HG02623 (cell line): ENCODE data around the gene GLRX.

Experiments
- ATAC-seq: cut with Tn5 transposase; IDR thresholded peaks from one replicate; pipeline ENCODE4 v1.9.1; 2021; ENCODE audit warnings: moderate library complexity; ENCODE audit not compliant: unreplicated experiment

GLRX gene

GRCh38 chr5:95784514-95785302 is 37.8 kb downstream of the GLRX start:
- no peak for ATAC-seq

- ATAC-seq: no peak
Observed at GRCh38 chr5:95783661-95784060, 38.9 kb downstream of the GLRX start.

- no peak for ATAC-seq
Observed at GRCh38 chr5:95782181-95782580, 40.3 kb downstream of the GLRX start.

- peak; percentile 83 for ATAC-seq
Observed at GRCh38 chr5:95781101-95781583, 41.4 kb downstream of the GLRX start.

GRCh38 chr5:95780597-95780996 is 41.9 kb downstream of the GLRX start:
- ATAC-seq: no peak

GRCh38 chr5:95779611-95780010 is 42.9 kb downstream of the GLRX start:
- no peak for ATAC-seq

- ATAC-seq: no peak
Observed at GRCh38 chr5:95778713-95779436, 43.7 kb downstream of the GLRX start.

- ATAC-seq: no peak
Observed at GRCh38 chr5:95777441-95777840, 45.1 kb downstream of the GLRX start.

GRCh38 chr5:95773335-95774059 is 49.0 kb downstream of the GLRX start:
- ATAC-seq: no peak

GRCh38 chr5:95771892-95772291 is 50.6 kb downstream of the GLRX start:
- no peak for ATAC-seq

- no peak for ATAC-seq
Observed at GRCh38 chr5:95770830-95771708, 51.5 kb downstream of the GLRX start.

- ATAC-seq: no peak
Observed at GRCh38 chr5:95768731-95769130, 53.8 kb downstream of the GLRX start.

- no peak for ATAC-seq
Observed at GRCh38 chr5:95763941-95764340, 58.6 kb downstream of the GLRX start.
